Upper lobe of left lung (tissue), 6 donors: ENCODE results near the gene SIPA1L2. TPM values are rescaled to one million over a fixed set of nuclear protein-coding genes. Genes with fewer than 3 reads are reported as not detected.

Experiments
- ATAC-seq, 2 donors: fragments of 200-7000 bp; cut with Tn5 transposase; one replicate each; pipeline ENCODE4 v1.9.1; 2022; ENCODE audit warnings: mild to moderate bottlenecking in 2 of 2, moderate library complexity in 2 of 2; ENCODE audit not compliant: low FRiP score in 2 of 2
- DNase-seq, 2 donors: peaks; one replicate each; pipeline ENCODE4 v3.0.0-alpha.2; 2019 to 2020
- H3K27ac ChIP-seq, 4 donors: fragments of 200-600 bp; sonication (generic); one replicate each; pipeline ENCODE4 v1.5.1; 2016 to 2019
- H3K27me3 ChIP-seq, 4 donors: fragments of 200-600 bp; sonication (generic); one replicate each; pipeline ENCODE4 v1.5.1; 2017 to 2019
- H3K36me3 ChIP-seq, 4 donors: fragments of 200-600 bp; sonication (generic); one replicate each; pipeline ENCODE4 v1.5.1; 2016 to 2019
- H3K4me1 ChIP-seq, 4 donors: fragments of 200-600 bp; sonication (generic); one replicate each; pipeline ENCODE4 v1.5.1; 2018 to 2019
- H3K4me3 ChIP-seq, 4 donors: fragments of 200-600 bp; sonication (generic); one replicate each; pipeline ENCODE4 v1.5.1; 2017 to 2019; ENCODE audit warnings: mild to moderate bottlenecking in 2 of 4, moderate library complexity in 1 of 4
- H3K9me3 ChIP-seq, 4 donors: fragments of 200-600 bp; sonication (generic); one replicate each; pipeline ENCODE4 v1.5.1; 2018 to 2019
- CTCF ChIP-seq, 6 experiments: fragments of 450-650 bp in 4 of 6; fragments of 200-600 bp in 2 of 6; sonication (generic) in 2 of 6; IDR thresholded peaks; one replicate each; pipeline ENCODE4 v1.5.1; 2016 to 2019; ENCODE audit warnings: antibody characterized with exemption in 6 of 6
- EP300 ChIP-seq, 4 donors: sonication (generic); formaldehyde crosslinking; IDR thresholded peaks; one replicate each; pipeline ENCODE4 v1.5.1; 2017; ENCODE audit warnings: antibody characterized with exemption in 4 of 4, control low read depth in 2 of 4
- POLR2A ChIP-seq, 4 donors: fragments of 450-650 bp; IDR thresholded peaks; one replicate each; pipeline ENCODE4 v1.5.1; 2016 to 2017; ENCODE audit warnings: antibody characterized with exemption in 4 of 4, mild to moderate bottlenecking in 2 of 4
- POLR2AphosphoS5 ChIP-seq, 2 donors: sonication (generic); formaldehyde crosslinking; IDR thresholded peaks; one replicate each; pipeline ENCODE4 v1.5.1; 2017; ENCODE audit warnings: antibody characterized with exemption in 2 of 2
- WGBS, 2 donors: methylation state at CpG; one replicate each; pipeline ENCODE4 v1.1.5; 2017 to 2018; 5-methylcytosine and 5-hydroxymethylcytosine counted together
- total RNA-seq, 6 donors: library from RNA; depleted of rRNA in 4 of 6; stranded (reverse); fragments of >200 nt in 4 of 6; gene quantifications; one replicate each; pipeline versions ENCODE4 v1.1.0 to v1.2.1, GENCODE V29; 2016 to 2021
- donor health status: DM: no; HTN: no; CAD: no; lungs with moderate emphysema.
- donor health status: DM: no; HTN: yes; CAD: no; lungs with severe emphysema.

Gene SIPA1L2
- total RNA-seq, 6 donors from 2014 or later, result 23.3 to 51.3 (median 34.2) TPM

- Histone ChIP-seq H3K36me3 (no peaks in the 10 kb centered on the region), H3K9me3 (no peaks in the 10 kb centered on the region), H3K27ac (peak overlapping the region in 2 of 4 donors; percentile 27 to 54), H3K27me3 (no peaks in the 10 kb centered on the region), H3K4me3 (no peak overlapping the region), H3K4me1 (peaks cover 21 to 57% (median 40%) of the 10 kb centered on the region in 4 donors)
- 42 to 48% methylated on average over 10 to 11 of the region's 11 CpGs for WGBS, 2 donors
- DNase-seq (no peak), ATAC-seq (no peak)
- no peak for TF ChIP-seq CTCF (IDR thresholded peaks at IDR 0.05)
- no peak for TF ChIP-seq POLR2AphosphoS5 (IDR thresholded peaks at IDR 0.05)
- TF ChIP-seq POLR2A (IDR thresholded peaks at IDR 0.05), result no peak
- TF ChIP-seq EP300 (IDR thresholded peaks at IDR 0.05), result no peak
Measured at GRCh38 chr1:232599178-232600041, 30.5 kb downstream of the SIPA1L2 start.

GRCh38 chr1:232598837-232599177 is 31.1 kb downstream of the SIPA1L2 start:
- WGBS, 2 donors, result 86 to 89% methylated on average over 4 of the region's 4 CpGs
- DNase-seq, result no peak
- no peaks in the 10 kb centered on the region for H3K27me3 ChIP-seq
- no peaks in the 10 kb centered on the region for H3K36me3 ChIP-seq
- H3K4me1 ChIP-seq, result peaks cover 21 to 62% (median 43%) of the 10 kb centered on the region in 4 donors
- H3K27ac ChIP-seq, result peak overlapping the region in 1 of 4 donors; percentile 27
- TF ChIP-seq EP300 (IDR thresholded peaks at IDR 0.05), result no peak
- no peak for TF ChIP-seq POLR2A (IDR thresholded peaks at IDR 0.05)
- TF ChIP-seq CTCF (IDR thresholded peaks at IDR 0.05), result no peak
- TF ChIP-seq POLR2AphosphoS5 (IDR thresholded peaks at IDR 0.05), result no peak
- no peaks in the 10 kb centered on the region for H3K9me3 ChIP-seq
- no peak overlapping the region for H3K4me3 ChIP-seq
- ATAC-seq, result no peak

GRCh38 chr1:232598133-232598532 is 31.8 kb downstream of the SIPA1L2 start:
- TF ChIP-seq POLR2AphosphoS5 (IDR thresholded peaks at IDR 0.05) (no peak), POLR2A (IDR thresholded peaks at IDR 0.05) (no peak), EP300 (IDR thresholded peaks at IDR 0.05) (no peak), CTCF (IDR thresholded peaks at IDR 0.05) (no peak)
- Histone ChIP-seq H3K27ac (peak overlapping the region in 1 of 4 donors; percentile 8), H3K4me3 (no peak overlapping the region), H3K27me3 (no peaks in the 10 kb centered on the region), H3K4me1 (peaks cover 21 to 62% (median 43%) of the 10 kb centered on the region in 4 donors), H3K9me3 (no peaks in the 10 kb centered on the region), H3K36me3 (no peaks in the 10 kb centered on the region)
- ATAC-seq (no peak), DNase-seq (no peak)
- WGBS, 2 donors, result 94 to 95% methylated on average over 3 of the region's 3 CpGs

GRCh38 chr1:232597721-232598120 is 32.2 kb downstream of the SIPA1L2 start:
- Histone ChIP-seq H3K4me3 (no peak overlapping the region), H3K36me3 (no peaks in the 10 kb centered on the region), H3K27me3 (no peaks in the 10 kb centered on the region), H3K4me1 (peaks cover 21 to 62% (median 43%) of the 10 kb centered on the region in 4 donors), H3K9me3 (no peaks in the 10 kb centered on the region), H3K27ac (no peak overlapping the region)
- 89% methylated on average over 2 of the region's 2 CpGs for WGBS, 2 donors
- TF ChIP-seq EP300 (IDR thresholded peaks at IDR 0.05) (no peak), CTCF (IDR thresholded peaks at IDR 0.05) (no peak), POLR2AphosphoS5 (IDR thresholded peaks at IDR 0.05) (no peak), POLR2A (IDR thresholded peaks at IDR 0.05) (no peak)
- no peak for DNase-seq
- no peak for ATAC-seq
